Esophagus muscularis mucosa (tissue), 3 donors: ENCODE results near the gene CAPRIN1.

ENCODE experiments used
- CTCF ChIP-seq, 3 experiments: fragments of 200-600 bp in 2 of 3; fragments of 450-650 bp in 1 of 3; sonication (generic) in 2 of 3; IDR thresholded peaks; one replicate each; pipeline ENCODE4 v1.5.1; 2017 to 2019; ENCODE audit warnings: antibody characterized with exemption in 3 of 3, mild to moderate bottlenecking in 2 of 3, moderate library complexity in 1 of 3
- POLR2AphosphoS5 ChIP-seq, 2 donors: sonication (generic); formaldehyde crosslinking; IDR thresholded peaks; one replicate each; pipeline ENCODE4 v1.6.1; 2017; ENCODE audit warnings: antibody characterized with exemption in 2 of 2

- TF ChIP-seq CTCF (IDR thresholded peaks at IDR 0.05), result no peak
- no peak for TF ChIP-seq POLR2AphosphoS5 (IDR thresholded peaks at IDR 0.05)
Measured at GRCh38 chr11:34134765-34135164, 83.2 kb downstream of the CAPRIN1 start.
